Measurements from ENCODE around the gene TTYH2. TPM values are rescaled to one million over a fixed set of nuclear protein-coding genes. Genes with fewer than 3 reads are reported as not detected.

The TTYH2 gene
- total and polyA plus RNA-seq, 2 of the 4 experiments (the other 2 are of a cell fraction): 2.3 to 6.8 TPM

DNA sequence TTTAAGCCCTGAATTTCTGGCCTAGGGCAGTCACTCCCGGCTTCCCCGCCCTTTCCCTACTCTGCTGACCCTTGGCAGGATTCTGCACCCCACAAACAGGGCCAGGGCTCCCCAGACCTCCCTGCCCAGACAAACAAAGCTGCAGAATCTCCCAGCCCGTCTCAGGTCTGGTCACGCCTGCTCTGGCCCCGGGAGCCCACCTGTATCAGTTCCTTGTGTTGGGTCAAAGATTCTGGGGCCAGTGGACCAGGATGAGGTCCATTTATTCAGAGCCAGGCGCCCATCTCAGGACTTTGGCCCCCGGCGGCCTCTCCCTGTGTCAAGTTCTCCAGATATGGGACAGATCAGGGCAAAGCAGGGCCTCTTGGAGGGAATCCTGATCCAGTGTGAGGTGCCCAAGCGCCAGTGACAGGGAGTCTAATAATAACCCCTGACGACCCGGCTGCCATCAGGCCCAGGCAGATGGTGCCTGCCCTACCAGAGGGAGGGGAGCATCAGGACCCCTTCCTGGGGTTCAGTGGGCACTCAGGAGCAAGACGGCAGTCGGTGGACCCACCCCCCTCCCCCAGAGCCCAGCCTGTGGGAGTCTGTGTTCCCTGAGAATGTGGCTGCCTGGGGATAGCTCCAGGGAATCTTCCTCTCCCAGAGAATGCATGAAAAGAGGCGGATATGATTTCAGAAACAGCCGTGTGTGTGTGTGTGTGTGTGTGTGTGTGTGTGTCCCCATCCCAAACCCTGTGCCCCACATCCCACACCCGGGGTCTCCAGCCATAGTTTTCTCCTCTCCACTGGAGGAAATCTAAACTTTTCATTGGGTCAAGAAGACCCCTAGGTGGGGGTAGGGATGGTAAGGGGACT, 1.3 kb downstream of the TTYH2 start:
- WGBS, 2 experiments (ENCODE audit: extremely low coverage in 2 of 2, insufficient read length in 1 of 2): 80% methylated on average over 1 of the region's 16 CpGs; no CpG with 5 or more reads in 1 of the 2 experiments
- Histone ChIP-seq H3K4me1 (ENCODE audit: control insufficient read depth, insufficient read depth, low read length) (peaks cover 13% of the 10 kb centered on the region), H2BK20ac (ENCODE audit: low read depth, low read length) (no peak overlapping the region), H3K9ac (ENCODE audit: low read depth, low read length) (no peak overlapping the region), H2AFZ (replicated peaks; ENCODE audit: low read length, poor library complexity) (no peak overlapping the region), H3K4me2 (ENCODE audit: low read depth, low read length) (no peak overlapping the region), H3K27ac (ENCODE audit: insufficient read depth, low read length) (no peak overlapping the region), H3K9me1 (ENCODE audit: insufficient read depth, low read length) (no peaks in the 10 kb centered on the region), H3K23ac (ENCODE audit: low read depth, low read length) (no peak overlapping the region), H3K9me3 (ENCODE audit: control insufficient read depth, insufficient read depth, low read length) (no peaks in the 10 kb centered on the region), H3K27me3 (ENCODE audit: control insufficient read depth, insufficient read depth, low read length) (no peaks in the 10 kb centered on the region; the same call in 1 of the 2 replicates), H4K20me1 (ENCODE audit: insufficient read depth, low read length) (peaks cover 18% of the 10 kb centered on the region), H3K4ac (ENCODE audit: low read depth, low read length) (no peak overlapping the region), H2BK5ac (ENCODE audit: low read depth, low read length, poor library complexity, severe bottlenecking) (no peak overlapping the region), H2AK9ac (replicated peaks; ENCODE audit: low read depth, low read length, poor library complexity) (no peak overlapping the region), H3K36me3 (ENCODE audit: control insufficient read depth, insufficient read depth, low read length) (peaks cover 7% of the 10 kb centered on the region), H2BK15ac (ENCODE audit: low read depth, low read length) (no peak overlapping the region), H2AK5ac (ENCODE audit: low read depth, low read length) (no peak overlapping the region), H3K14ac (replicated peaks; ENCODE audit: low read depth, low read length) (no peak overlapping the region), H2BK120ac (ENCODE audit: low read depth, low read length) (no peak overlapping the region), H3K79me1 (ENCODE audit: low read depth in 1 of 2, low read length in 2 of 2) (peaks cover 3 to 18% of the 10 kb centered on the region in 2 experiments; a peak in 2 of 4 replicates), H4K91ac (ENCODE audit: insufficient read depth, low read depth, low read length) (no peak overlapping the region), H3K56ac (ENCODE audit: extremely low read depth, insufficient read depth, low read length) (no peak overlapping the region), H3K18ac (ENCODE audit: low read depth, low read length) (no peak overlapping the region), H4K8ac (ENCODE audit: low read depth in 2 of 2, low read length in 2 of 2) (no peak overlapping the region), H4K5ac (ENCODE audit: low read depth, low read length) (no peak overlapping the region), H3K4me3 (ENCODE audit: insufficient read depth, low read depth, low read length) (no peak overlapping the region)
- no peak for ATAC-seq (ENCODE audit: low read depth)
- ChIA-PET POLR2A (ENCODE audit: unreplicated experiment) (no interaction called here), CTCF (interaction anchor here (2.3 kb wide), 1 partner anchor 15 kb away, joined by 9 read pairs; no protein-coding TSS in a partner anchor)
- no peak for TF ChIP-seq USF2 (IDR thresholded peaks at IDR 0.05; ENCODE audit: low read depth, low read length)
- TF ChIP-seq CHD1 (IDR thresholded peaks at IDR 0.05; ENCODE audit: low read depth, low read length): no peak
- TF ChIP-seq RFX5 (IDR thresholded peaks at IDR 0.05; ENCODE audit: low read depth, low read length): no peak
- TF ChIP-seq POLR2A (IDR thresholded peaks at IDR 0.05; ENCODE audit: low read depth, low read length): no peak
- TF ChIP-seq, protein P1, sequence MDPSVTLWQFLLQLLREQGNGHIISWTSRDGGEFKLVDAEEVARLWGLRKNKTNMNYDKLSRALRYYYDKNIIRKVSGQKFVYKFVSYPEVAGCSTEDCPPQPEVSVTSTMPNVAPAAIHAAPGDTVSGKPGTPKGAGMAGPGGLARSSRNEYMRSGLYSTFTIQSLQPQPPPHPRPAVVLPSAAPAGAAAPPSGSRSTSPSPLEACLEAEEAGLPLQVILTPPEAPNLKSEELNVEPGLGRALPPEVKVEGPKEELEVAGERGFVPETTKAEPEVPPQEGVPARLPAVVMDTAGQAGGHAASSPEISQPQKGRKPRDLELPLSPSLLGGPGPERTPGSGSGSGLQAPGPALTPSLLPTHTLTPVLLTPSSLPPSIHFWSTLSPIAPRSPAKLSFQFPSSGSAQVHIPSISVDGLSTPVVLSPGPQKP (IDR thresholded peaks at IDR 0.05; ENCODE audit: borderline replicate concordance, low read depth, low read length): no peak
- TF ChIP-seq RCOR1 (IDR thresholded peaks at IDR 0.05; ENCODE audit: insufficient replicate concordance, low read length): no peak
- no peak for TF ChIP-seq MAFK (IDR thresholded peaks at IDR 0.05; ENCODE audit: low read depth, low read length)
- no TSS peak for BruUV-seq (replicated peaks)
- DNase-seq: no peak
- in situ Hi-C loops (cut with MboI; ENCODE audit: low sequenced_read_pairs) (loop anchor here (25.0 kb wide), 1 partner anchor 648 kb away; the partner anchor contains the start of genes FDXR and GRIN2C), intact Hi-C loops (cut with micrococcal nuclease) (no loop called here), dilution Hi-C loops (cut with HindIII; ENCODE audit: low sequenced_read_pairs, unreplicated experiment) (no loop called here)
